ENCODE data around the gene SLC12A4.

Gene SLC12A4

GRCh38 chr16:67962135-67962534 is 6.3 kb downstream of the SLC12A4 start:
- DNase-seq, result no peak

- DNase-seq, result peak; percentile 88
Observed at GRCh38 chr16:67961551-67961957, 6.9 kb downstream of the SLC12A4 start.

GRCh38 chr16:67959536-67960329 is 8.7 kb downstream of the SLC12A4 start:
- DNase-seq, result no peak

- DNase-seq, result no peak
Observed at GRCh38 chr16:67957622-67958021, 10.8 kb downstream of the SLC12A4 start.

- DNase-seq, result no peak
Observed at GRCh38 chr16:67954421-67955196, 13.8 kb downstream of the SLC12A4 start.

GRCh38 chr16:67953641-67954375 is 14.6 kb downstream of the SLC12A4 start:
- DNase-seq, result no peak

GRCh38 chr16:67951485-67951884 is 17.0 kb downstream of the SLC12A4 start:
- DNase-seq, result no peak

GRCh38 chr16:67950335-67950843 is 18.0 kb downstream of the SLC12A4 start:
- DNase-seq, result no peak

GRCh38 chr16:67949645-67950044 is 18.8 kb downstream of the SLC12A4 start:
- DNase-seq, result no peak

- no peak for DNase-seq
Observed at GRCh38 chr16:67948015-67948414, 20.4 kb downstream of the SLC12A4 start.

GRCh38 chr16:67946966-67947558 is 21.4 kb downstream of the SLC12A4 start:
- no peak for DNase-seq

GRCh38 chr16:67946128-67946569 is 22.3 kb downstream of the SLC12A4 start:
- no peak for DNase-seq

GRCh38 chr16:67945392-67945933 is 23.0 kb downstream of the SLC12A4 start:
- DNase-seq, result no peak

GRCh38 chr16:67944690-67945391 is 23.6 kb downstream of the SLC12A4 start:
- DNase-seq, result no peak

GRCh38 chr16:67943619-67944504 is 24.6 kb downstream of the SLC12A4 start, which contains the start of gene LCAT:
TSS of gene LCAT (minus strand) at chr16:67944120. CDS start at chr16:67944101, 19 bp downstream.
- no peak for DNase-seq

GRCh38 chr16:67943256-67943618 is 25.2 kb downstream of the SLC12A4 start:
- DNase-seq, result no peak

GRCh38 chr16:67942510-67943255 is 25.8 kb downstream of the SLC12A4 start:
- DNase-seq, result no peak

GRCh38 chr16:67942200-67942509 is 26.3 kb downstream of the SLC12A4 start:
- DNase-seq, result no peak

GRCh38 chr16:67941469-67942199 is 26.8 kb downstream of the SLC12A4 start:
- no peak for DNase-seq
